Loucy (cell line): ENCODE measurements around the gene RHCG.

Experiments
- H2AFZ ChIP-seq: fragments of 200-600 bp; sonication (generic); 2 replicates; pipeline ENCODE4 v1.6.0; 2016; ENCODE audit warnings: antibody characterized with exemption, mild to moderate bottlenecking, low read length, moderate library complexity
- H3F3A ChIP-seq: fragments of 200-600 bp; 2 replicates; pipeline ENCODE4 v1.6.0; 2016; ENCODE audit warnings: antibody characterized with exemption, low read depth, mild to moderate bottlenecking
- H3K27me3 ChIP-seq: fragments of 200-600 bp; sonication (generic); 2 replicates; pipeline ENCODE4 v1.6.1; 2014; ENCODE audit warnings: low read length, mild to moderate bottlenecking; ENCODE audit not compliant: insufficient read depth, poor library complexity, severe bottlenecking
- H3K36me3 ChIP-seq: fragments of 200-600 bp; sonication (generic); 2 replicates; pipeline ENCODE4 v1.6.1; 2016; ENCODE audit warnings: low read length; ENCODE audit not compliant: insufficient read depth
- H3K4me1 ChIP-seq: fragments of 200-600 bp; sonication (generic); 2 replicates; pipeline ENCODE4 v1.5.1; 2014; ENCODE audit warnings: low read length, mild to moderate bottlenecking; ENCODE audit not compliant: insufficient read depth, poor library complexity, severe bottlenecking
- H3K4me2 ChIP-seq: fragments of 200-600 bp; sonication (generic); 2 replicates; pipeline ENCODE4 v1.6.0; 2014; ENCODE audit warnings: antibody characterized with exemption, low read length, low read depth, mild to moderate bottlenecking; ENCODE audit not compliant: poor library complexity, severe bottlenecking
- H3K4me3 ChIP-seq: fragments of 200-600 bp; sonication (generic); 2 replicates; pipeline ENCODE4 v1.5.1; 2014; ENCODE audit warnings: low read length, mild to moderate bottlenecking, mixed read lengths; ENCODE audit not compliant: poor library complexity, severe bottlenecking
- H3K79me2 ChIP-seq: fragments of 200-600 bp; sonication (generic); 2 replicates; pipeline ENCODE4 v1.6.1; 2014; ENCODE audit warnings: low read length; ENCODE audit not compliant: insufficient read depth
- H3K9ac ChIP-seq: fragments of 200-600 bp; sonication (generic); 2 replicates; pipeline ENCODE4 v1.6.0; 2014; ENCODE audit warnings: mild to moderate bottlenecking, low read depth, low read length, moderate library complexity; ENCODE audit not compliant: poor library complexity, severe bottlenecking
- H3K9me2 ChIP-seq: fragments of 200-600 bp; sonication (generic); replicated peaks from 2 replicates; pipeline ENCODE4 v1.6.1; 2016; ENCODE audit warnings: low read depth, low read length, mixed read lengths
- H3K9me3 ChIP-seq: fragments of 200-600 bp; sonication (generic); 2 replicates; pipeline ENCODE4 v1.6.1; 2014; ENCODE audit warnings: mild to moderate bottlenecking, antibody characterized with exemption, low read length, low read depth; ENCODE audit not compliant: insufficient read depth
- H4K20me1 ChIP-seq: fragments of 200-600 bp; sonication (generic); 2 replicates; pipeline ENCODE4 v1.6.0; 2014; ENCODE audit warnings: antibody characterized with exemption, low read length, mild to moderate bottlenecking; ENCODE audit not compliant: insufficient read depth, poor library complexity, severe bottlenecking
- CTCF ChIP-seq: fragments of 200-600 bp; sonication (generic); conservative IDR thresholded peaks from 2 replicates; pipeline ENCODE4 v1.5.1; 2014; ENCODE audit warnings: mild to moderate bottlenecking, antibody characterized with exemption, low read length
- EZH2phosphoT487 ChIP-seq: fragments of 200-600 bp; IDR thresholded peaks from 2 replicates; pipeline ENCODE4 v1.6.1; 2018; ENCODE audit warnings: antibody characterized with exemption, mild to moderate bottlenecking, moderate library complexity, borderline replicate concordance

RHCG gene

GRCh38 chr15:89477411-89478242 is 18.8 kb downstream of the RHCG start:
- Histone ChIP-seq H3K79me2 (no peaks in the 10 kb centered on the region), H3K36me3 (no peaks in the 10 kb centered on the region), H3F3A (no peaks in the 10 kb centered on the region), H3K9me3 (no peaks in the 10 kb centered on the region), H3K4me2 (no peak overlapping the region), H3K9me2 (no peaks in the 10 kb centered on the region), H3K27me3 (no peaks in the 10 kb centered on the region), H4K20me1 (no peaks in the 10 kb centered on the region), H3K4me3 (no peak overlapping the region), H2AFZ (no peak overlapping the region), H3K4me1 (no peaks in the 10 kb centered on the region), H3K9ac (no peak overlapping the region)
- TF ChIP-seq CTCF (no peak), EZH2phosphoT487 (no peak)

- Histone ChIP-seq H3K4me3 (no peak overlapping the region), H3K79me2 (no peaks in the 10 kb centered on the region), H3K9me2 (no peaks in the 10 kb centered on the region), H3K36me3 (no peaks in the 10 kb centered on the region), H3K9me3 (no peaks in the 10 kb centered on the region), H3F3A (no peaks in the 10 kb centered on the region), H3K27me3 (no peaks in the 10 kb centered on the region), H4K20me1 (no peaks in the 10 kb centered on the region), H3K4me1 (no peaks in the 10 kb centered on the region), H3K4me2 (no peak overlapping the region), H3K9ac (no peak overlapping the region), H2AFZ (no peak overlapping the region)
- TF ChIP-seq CTCF (no peak), EZH2phosphoT487 (no peak)
Measured at GRCh38 chr15:89475661-89476060, 20.7 kb downstream of the RHCG start.

- Histone ChIP-seq H2AFZ (no peak overlapping the region), H4K20me1 (no peaks in the 10 kb centered on the region), H3F3A (no peaks in the 10 kb centered on the region), H3K27me3 (no peaks in the 10 kb centered on the region), H3K79me2 (no peaks in the 10 kb centered on the region), H3K4me3 (no peak overlapping the region), H3K9ac (no peak overlapping the region), H3K4me1 (no peaks in the 10 kb centered on the region), H3K9me3 (no peaks in the 10 kb centered on the region), H3K4me2 (no peak overlapping the region), H3K9me2 (no peaks in the 10 kb centered on the region), H3K36me3 (no peaks in the 10 kb centered on the region)
- TF ChIP-seq CTCF = peak; percentile 91
- TF ChIP-seq EZH2phosphoT487 = no peak
Measured at GRCh38 chr15:89472785-89473256, 23.6 kb downstream of the RHCG start.
